Stomach (tissue), 4 donors: ENCODE data around the gene ARHGAP15.

Source experiments
- CTCF ChIP-seq, 7 experiments: fragments of 450-650 bp in 4 of 7; fragments of 200-600 bp in 3 of 7; sonication (generic) in 3 of 7; IDR thresholded peaks; one replicate each; pipeline ENCODE4 v1.5.1; 2016 to 2019; ENCODE audit warnings: antibody characterized with exemption in 7 of 7, control low read depth in 2 of 7, mild to moderate bottlenecking in 1 of 7
- EP300 ChIP-seq: sonication (generic); formaldehyde crosslinking; IDR thresholded peaks from one replicate; pipeline ENCODE4 v1.6.1; 2017; ENCODE audit warnings: antibody characterized with exemption
- POLR2A ChIP-seq, 4 donors: fragments of 450-650 bp; IDR thresholded peaks; one replicate each; pipeline ENCODE4 v1.6.1; 2016; ENCODE audit warnings: antibody characterized with exemption in 4 of 4, control low read depth in 2 of 4, mild to moderate bottlenecking in 1 of 4, moderate library complexity in 1 of 4
- POLR2AphosphoS5 ChIP-seq, 3 donors: sonication (generic); formaldehyde crosslinking; IDR thresholded peaks; one replicate each; pipeline ENCODE4 v1.6.1; 2016; ENCODE audit warnings: antibody characterized with exemption in 3 of 3

GRCh38 chr2:143148757-143149156, 19.5 kb downstream of the ARHGAP15 start:
- no peak for TF ChIP-seq CTCF (IDR thresholded peaks at IDR 0.05)
- no peak for TF ChIP-seq EP300
- no peak for TF ChIP-seq POLR2A (IDR thresholded peaks at IDR 0.05)
- TF ChIP-seq POLR2AphosphoS5 (IDR thresholded peaks at IDR 0.05) = no peak
